GM19025 (cell line): Measurements from ENCODE around the gene ARHGAP26.
"Not testable (repeated sequence)": the region's sequence is repeated elsewhere in the genome, so short reads cannot be mapped to it uniquely, and the experiment has no call there.

ENCODE experiments used
- ATAC-seq: cut with Tn5 transposase; IDR thresholded peaks from one replicate; pipeline ENCODE4 v1.9.1; 2021; ENCODE audit warnings: mild to moderate bottlenecking, low read depth, moderate library complexity; ENCODE audit not compliant: unreplicated experiment

The ARHGAP26 gene

DNA sequence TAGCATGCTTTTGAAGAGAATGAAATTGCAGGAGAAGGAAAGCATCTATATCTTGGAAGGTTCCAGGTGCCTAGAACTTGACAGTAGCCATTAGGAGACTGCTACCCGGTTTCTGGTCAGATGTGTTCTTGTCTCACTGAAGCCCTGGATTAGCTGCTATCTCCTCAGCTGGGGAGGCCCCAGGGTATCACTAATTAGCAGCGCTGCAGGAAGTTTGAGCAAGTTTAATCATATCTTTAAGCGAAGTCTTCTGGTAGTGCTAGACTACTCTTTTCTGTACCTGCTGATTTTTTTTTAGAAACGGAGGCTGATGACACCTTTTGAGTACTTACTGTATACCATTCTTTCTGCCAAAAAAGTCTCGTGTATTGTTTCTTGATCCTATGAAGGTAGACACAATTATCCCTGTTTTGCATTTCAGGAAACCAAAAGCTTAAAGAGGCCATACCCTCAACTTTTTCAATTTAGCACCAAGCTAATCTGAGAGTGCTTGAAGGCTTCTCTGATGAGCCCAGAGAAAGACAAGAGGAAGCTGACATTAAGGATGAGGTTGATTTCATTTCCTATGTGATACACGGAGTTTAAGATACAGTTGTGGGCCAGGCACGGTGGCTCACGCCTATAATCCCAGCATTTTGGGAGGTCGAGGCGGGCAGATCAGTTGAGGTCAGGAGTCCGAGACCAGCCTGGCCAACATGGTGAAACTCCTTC lies 201.3 kb downstream of the ARHGAP26 start:
- no peak for ATAC-seq

DNA sequence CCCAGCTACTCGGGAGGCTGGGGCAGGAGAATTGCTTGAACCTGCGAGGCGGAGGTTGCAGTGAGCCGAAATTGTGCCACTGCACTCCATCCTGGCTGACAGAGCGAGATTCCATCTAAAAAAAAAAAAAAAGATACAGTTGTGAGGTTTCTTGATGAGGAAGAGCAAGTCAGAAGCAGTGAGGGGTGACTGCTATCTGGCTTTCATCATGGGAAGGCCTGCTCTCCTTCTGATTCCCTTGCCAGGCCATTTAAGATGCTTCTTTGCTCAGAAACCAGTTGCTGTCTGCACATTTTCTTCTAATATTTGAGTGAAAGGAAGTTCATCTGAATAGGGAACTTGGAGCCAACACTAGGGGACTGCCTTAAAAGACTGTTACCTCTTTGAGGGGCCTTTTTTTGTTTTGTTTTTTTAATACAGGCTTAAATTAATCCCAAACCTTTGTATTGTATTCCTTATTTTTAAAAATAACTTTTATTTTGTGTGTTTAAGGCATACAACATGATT lies 201.9 kb downstream of the ARHGAP26 start:
- no peak for ATAC-seq

DNA sequence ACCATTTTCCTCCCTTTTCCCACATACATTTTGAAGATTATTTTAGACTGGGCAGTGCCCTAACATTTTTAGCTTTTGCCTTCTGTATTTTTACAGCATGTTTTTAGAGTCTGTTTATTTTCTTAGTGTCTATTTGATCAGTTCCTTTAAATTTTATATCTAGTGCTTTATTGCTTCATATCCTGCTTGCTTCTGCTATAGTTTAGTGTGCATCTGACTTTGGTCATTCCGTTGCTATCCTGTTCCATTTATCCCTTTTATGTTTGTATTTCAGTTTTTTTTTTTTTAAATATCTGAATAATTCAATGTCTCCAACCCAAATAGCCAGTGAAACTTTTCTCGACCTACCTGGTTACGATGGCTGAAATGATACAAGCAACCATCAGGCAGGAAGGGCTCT lies 203.8 kb downstream of the ARHGAP26 start:
- ATAC-seq, result no peak

DNA sequence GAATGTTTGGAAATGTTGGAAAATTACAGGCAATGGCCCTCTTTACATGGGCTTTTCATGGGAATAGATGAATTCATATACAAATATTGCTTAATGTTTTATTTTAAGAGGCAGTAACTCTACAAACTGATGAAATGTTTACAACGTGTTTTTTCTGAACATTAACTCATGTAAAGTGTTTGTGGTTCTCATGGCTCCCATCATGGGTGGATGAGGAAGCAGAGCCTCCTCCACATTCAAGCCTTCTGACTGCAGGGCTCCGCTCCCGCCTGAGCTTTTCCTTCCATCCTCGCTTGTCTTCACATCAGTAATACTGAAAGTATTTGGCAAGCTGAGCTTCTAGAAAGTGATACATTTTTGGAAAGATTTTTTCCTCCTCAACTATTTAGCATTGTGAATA lies 204.2 kb downstream of the ARHGAP26 start:
- no peak for ATAC-seq

DNA sequence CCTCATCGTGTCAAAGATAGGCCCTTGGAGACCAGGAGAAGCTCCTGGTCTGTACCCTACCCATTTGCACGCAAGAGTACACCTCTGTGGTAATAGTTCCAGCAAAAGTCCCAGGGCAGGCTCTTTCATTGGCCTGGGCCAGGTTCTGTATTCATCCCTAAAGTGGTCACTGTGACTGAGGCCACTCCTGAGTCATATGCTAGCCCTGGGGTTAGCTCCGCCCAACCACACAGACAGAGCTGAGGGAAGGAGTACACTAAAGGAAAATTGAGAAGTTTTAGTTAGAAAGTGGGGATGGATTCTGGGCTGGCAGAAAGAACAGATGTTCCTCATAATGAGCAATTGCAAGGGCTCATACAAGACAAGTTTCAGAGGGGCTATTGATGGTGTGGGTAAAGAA lies 206.7 kb downstream of the ARHGAP26 start:
- no peak for ATAC-seq

DNA sequence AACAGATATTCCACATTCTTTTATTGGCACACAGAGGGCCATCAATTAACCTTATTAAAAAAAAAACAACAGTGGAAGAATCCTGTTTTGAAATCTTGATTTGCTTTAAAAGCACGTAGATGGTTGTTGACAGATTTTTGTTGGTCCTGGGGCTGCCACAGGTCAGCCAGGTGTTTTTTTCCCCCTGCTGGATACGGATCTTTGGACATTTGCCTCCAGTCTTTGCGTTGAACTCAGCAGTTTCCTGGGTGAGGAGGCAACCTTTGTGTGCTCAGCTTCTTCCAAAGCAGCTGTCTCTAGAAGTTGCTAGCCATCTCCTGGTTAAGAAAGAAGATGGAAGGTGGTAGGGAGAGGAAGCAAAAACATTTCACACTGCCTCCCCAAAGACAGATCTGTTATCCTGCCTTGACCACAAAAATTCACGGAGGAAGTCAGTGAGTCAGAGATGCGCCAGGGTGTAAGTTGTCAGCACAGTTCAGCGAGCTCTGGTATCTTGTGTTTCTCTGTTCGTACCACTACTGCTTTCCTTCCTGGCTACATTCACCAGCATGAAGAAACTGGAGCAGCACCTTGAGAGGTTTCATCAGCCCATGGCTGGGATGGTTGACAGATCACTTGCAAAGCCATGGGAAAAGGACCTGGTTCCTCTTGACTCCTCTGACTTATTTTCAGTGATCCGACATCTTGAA lies 207.3 kb downstream of the ARHGAP26 start:
- ATAC-seq, result peak; percentile 76

DNA sequence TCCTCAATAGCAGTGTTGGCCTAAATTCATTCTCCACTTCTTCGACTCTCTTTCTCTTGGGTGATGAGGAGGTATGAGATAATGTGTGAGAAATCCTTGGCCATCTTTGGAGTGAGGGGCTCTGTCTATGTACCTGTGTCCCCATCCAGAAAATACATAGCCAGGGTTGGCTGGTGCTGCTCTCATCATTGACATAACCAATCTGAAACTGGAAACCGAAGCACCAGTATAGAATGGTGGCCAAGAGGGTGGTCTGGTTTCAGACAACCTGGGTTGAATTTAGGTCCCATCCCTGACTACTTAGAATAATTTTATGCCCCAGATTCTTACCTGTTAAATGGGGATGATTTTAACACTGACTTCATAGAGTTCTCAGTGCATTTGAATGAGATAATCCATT lies 208.1 kb downstream of the ARHGAP26 start:
- no peak for ATAC-seq

DNA sequence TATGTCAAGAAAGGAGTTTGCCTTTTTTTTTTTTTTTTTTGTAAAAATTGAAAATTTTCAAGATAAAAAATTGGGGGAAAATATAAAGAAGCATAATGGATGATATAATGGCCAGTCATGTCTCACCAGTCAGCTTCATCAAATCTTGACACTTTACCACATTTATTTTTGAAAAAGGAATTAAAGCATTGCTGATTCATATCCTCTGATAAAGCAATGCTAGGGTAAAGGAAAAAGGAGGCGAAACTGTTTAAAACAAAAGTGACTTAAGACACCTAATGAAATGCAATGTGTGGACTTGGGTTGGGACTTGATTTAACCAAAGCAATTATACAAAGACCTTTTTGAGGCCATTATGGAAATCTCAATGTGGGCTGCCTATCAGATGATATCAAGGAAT lies 208.5 kb downstream of the ARHGAP26 start:
- no peak for ATAC-seq

DNA sequence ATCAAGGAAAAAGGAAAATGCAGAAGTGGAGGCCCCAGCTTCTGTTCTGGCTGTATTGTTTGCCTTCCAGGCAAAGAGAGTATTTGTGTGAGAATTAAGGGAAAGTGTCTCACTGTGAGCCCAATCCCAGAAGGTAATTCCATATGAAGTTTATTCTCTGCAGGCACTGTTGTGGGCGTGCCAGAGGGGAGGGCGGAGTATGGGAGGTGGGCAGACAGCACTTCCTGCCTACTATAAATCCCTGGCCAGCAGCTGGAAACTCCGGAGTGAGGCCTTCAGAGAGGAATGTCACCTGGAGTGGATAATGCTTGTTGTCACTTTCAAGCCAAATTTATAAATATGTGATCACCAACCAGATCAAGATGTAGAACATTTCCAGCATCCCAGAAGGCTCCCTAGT lies 209.5 kb downstream of the ARHGAP26 start:
- ATAC-seq, result no peak

DNA sequence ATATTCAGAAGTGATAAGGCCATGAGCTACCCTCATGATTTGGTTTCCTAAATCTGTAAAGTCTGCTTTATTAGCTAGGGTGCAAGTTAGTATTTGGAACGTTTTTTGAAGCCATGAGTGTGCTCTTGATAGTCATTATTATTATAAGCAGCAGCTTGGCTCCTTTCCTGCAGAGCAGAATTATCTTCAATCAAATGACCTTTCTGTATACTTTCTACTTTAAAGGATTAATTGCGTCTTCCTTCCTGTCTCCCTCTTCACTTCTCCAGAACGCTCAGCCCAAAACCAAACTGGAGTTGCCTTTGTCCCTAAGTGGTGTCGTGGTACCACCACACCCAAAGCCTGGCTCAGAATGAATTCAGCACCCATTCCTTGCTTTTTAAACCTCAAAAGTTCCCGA lies 211.3 kb downstream of the ARHGAP26 start:
- no peak for ATAC-seq

DNA sequence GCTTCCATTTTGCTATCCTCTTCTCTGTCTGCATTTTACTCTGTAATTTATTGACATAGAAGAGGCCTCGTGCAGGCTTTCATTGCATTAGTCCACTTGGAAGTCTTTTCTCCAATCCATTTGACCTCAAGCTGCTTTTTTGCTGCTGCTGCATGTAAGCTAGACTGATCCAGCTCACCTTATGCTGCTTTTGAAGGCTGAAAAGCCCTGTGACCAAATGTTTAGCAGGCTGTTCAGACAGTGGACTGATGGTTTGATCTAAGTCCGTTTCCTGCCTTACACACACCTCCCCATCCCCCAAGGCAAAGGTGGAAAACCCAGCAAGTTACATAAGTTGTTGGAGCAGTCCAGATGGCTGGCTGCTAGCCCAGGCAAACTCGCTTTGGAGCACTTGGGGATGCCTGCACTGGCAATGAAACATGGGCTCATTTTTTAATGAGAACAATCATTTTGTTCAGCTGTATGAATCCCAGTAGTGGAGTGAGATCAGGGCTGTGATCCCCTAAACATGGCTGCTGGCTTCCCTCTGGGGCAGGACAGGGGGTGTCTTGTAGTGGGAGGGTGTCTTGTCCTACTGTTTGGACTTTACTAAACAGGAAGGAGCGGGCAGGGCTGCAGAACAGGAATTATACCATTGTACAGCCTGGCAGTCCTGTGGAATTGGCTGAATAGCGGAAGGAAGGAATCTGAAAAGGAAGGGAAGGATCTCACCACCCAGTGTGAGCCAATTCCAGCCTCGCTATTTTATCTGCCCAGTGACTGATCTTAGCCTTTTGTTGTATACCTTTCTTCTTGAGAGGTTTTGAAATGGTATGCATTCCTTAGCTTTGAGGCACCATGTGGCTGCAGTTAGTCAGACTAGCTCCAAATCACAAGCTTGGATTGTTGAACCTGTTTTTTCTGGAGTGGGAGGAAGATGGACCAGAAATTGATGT lies 212.0 kb downstream of the ARHGAP26 start:
- ATAC-seq, result no peak

DNA sequence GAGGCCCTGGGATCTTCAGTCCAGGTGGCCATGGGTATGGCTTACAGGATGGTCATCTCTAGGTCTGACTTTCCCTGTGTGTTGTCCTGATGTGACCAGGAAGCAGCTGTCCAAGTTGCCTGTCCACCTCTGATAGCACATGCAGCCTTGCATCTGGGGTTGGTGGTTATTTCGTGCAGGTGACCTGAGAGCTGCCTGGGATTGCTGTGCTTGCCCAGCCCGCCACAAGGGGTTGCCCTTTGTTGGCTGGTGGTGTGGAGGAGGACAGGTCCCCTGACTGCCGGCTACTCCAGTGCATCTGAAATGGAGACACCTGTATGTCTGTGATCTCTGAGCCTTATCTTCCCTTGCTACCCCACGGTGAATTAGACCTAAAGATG lies 212.6 kb downstream of the ARHGAP26 start:
- ATAC-seq, result no peak

DNA sequence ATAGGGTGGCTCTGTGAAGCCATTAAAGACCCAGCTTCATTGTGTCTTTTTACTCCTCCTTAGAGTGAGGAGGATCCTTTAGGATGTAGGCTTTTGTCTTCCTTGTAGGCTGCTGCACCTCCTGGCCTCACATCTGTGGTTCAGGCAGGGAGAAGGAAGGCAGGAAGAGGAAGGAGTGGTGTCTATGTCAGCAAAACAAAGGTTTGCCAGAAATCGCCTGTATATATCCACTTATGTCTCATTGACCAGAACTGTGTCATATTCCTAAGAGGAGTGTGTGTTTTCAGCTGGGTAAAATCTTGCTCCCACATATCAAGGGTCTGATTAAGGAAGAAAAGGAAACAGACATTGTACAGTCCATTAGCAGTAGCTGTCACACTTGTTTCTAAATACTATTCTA lies 213.8 kb downstream of the ARHGAP26 start:
- ATAC-seq, result no peak

DNA sequence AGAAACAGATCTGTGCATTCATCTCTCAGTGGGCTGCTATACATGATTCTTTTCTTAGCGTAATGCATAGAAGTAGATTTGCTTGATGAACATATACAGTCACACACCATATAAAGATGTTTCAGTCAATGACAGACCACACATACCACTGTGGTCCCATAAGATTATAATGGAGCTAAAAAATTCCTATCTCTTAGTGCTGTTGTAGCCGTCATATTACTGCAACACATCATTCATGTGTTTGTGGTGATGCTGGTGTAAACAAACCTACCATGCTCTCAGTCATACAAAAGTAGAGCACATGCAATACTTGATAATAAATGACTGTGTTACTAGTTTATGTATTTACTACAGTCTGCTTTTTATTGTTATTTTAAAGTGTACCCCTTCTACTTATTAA lies 214.3 kb downstream of the ARHGAP26 start:
- ATAC-seq, result no peak

DNA sequence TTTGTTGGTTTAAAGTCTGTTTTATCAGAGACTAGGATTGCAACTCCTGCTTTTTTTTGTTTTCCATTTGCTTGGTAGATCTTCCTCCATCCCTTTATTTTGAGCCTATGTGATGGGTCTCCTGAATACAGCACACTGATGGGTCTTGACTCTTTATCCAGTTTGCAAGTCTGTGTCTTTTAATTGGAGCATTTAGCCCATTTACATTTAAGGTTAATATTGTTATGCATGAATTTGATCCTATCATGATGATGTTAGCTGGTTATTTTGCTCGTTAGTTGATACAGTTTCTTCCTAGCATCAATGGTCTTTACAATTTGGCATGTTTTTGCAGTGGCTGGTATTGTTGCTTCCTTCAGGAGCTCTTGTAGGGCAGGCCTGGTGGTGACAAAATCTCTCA lies 219.1 kb downstream of the ARHGAP26 start:
- not testable (repeated sequence) for ATAC-seq

DNA sequence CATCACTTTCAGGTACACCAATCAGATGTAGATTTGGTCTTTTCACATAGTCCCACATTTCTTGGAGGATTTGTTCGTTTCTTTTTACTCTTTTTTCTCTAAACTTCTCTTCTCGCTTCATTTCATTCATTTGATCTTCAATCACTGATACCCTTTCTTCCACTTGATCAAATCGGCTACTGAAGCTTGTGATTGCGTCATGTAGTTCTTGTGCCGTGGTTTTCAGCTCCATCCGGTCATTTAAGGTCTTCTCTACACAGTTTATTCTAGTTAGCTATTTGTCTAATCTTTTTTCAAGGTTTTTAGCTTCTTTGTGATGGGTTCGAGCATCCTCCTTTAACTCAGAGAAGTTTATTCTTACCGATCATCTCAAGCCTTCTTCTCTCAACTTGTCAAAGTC lies 219.9 kb downstream of the ARHGAP26 start:
- not testable (repeated sequence) for ATAC-seq

DNA sequence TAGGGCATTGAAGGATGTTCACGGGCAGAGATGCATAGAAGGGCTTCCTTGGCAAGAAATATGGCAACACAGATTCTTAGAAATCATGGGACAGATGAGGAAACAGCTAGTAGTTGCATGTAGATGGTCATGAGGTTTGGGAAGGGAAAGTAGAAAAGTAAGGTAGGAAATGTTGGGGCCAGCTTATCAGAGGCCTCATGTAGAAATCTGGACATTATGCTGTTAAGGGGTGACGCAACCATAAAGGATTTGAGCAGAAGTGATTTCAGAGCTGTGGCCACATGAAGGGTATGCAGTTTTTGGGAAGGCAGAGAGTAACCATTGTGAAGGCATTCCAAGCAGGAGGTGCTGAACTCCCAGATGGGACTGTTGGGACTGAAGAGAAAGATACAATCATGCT lies 224.0 kb downstream of the ARHGAP26 start:
- no peak for ATAC-seq

DNA sequence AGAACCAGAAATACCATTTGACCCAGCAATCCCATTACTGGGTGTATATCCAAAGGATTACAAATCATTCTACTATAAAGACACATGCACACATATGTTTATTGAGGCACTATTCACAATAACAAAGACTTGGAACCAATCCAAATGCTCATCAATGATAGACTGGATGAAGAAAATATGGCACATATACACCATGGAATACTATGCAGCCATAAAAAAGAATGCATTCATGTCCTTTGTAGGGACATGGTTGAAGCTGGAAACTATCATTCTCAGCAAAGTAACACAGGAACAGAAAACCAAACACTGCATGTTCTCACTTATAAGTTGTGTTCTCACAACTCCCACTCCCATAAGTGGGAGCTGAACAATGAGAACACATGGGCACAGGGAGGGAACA lies 225.4 kb downstream of the ARHGAP26 start:
- not testable (repeated sequence) for ATAC-seq

DNA sequence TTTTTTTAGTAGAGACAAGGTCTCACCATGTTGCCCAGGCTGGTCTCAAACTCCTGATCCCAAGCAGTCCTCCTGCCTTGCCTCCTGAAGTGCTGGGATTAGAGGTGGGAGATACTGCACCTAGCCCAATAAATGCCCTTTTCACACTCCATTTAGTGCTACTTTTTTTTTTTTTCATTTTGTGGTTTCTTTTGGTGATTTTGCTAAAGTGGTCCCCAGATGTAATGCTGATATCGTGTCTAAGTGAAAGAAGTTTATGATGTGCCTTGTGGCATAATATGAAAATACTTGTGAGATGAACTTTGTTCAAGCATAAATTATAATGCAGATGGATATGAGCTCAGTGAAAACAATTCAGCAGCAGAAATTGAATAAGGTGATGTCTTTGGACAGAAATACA lies 227.4 kb downstream of the ARHGAP26 start:
- no peak for ATAC-seq

DNA sequence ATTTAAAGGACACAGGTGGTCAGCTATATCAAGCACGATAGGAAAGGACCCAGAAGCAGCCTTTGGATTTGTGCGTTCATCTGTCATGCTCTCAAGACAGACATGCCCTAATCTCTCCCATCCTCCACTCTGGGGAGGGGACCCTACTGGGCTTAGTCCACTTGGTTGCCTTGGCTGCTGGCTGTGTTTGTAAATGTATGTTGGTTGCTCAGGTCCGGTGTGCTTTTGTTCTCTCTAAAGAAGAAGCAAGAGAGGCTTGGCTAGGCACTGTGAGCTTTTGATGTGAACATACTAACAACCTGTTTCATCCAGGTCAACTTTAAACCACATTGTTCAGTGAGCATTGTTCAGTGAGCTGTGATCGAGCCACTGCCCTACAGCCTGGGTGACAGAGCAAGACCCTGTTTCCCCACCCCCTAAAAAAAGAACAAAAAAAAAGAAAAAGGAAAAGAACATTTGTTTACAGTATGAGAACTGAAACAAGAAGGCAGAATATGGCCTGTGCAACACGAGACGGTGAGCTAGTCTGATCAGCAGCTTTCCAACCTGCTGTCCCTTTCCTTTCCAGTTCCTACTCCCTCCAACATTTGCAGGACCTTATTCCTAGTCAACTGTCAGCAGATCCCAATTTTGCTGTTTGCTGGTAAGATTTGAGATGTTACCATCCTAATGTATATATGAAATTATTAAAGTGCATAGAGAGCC lies 228.3 kb downstream of the ARHGAP26 start:
- no peak for ATAC-seq
